Activated naive CD8-positive, alpha-beta T cell treated with anti-CD3 and anti-CD28 coated beads, Interleukin-2, amount 50 U/mL, for 16 hours (primary cell): ENCODE data around the gene POF1B.

ENCODE experiments used
- DNase-seq: peaks from one replicate; pipeline ENCODE4 v3.0.0-alpha.2; 2020; ENCODE audit warnings: low read depth, low spot score

Gene POF1B

GRCh38 chrX:85243761-85244449 lies 135.6 kb downstream of the POF1B start, which contains the start of the genes SATL1 and ZNF711:
SATL1 (minus strand) TSS chrX:85243779; CDS start chrX:85108968, 134,811 bp downstream.
ZNF711 (plus strand) TSS chrX:85243991; CDS start chrX:85247573, 3,582 bp downstream.
- DNase-seq: no peak

- no peak for DNase-seq
Observed at GRCh38 chrX:85243155-85243554, 136.3 kb downstream of the POF1B start.
